GM23248 (cell line): ENCODE data around the gene TMEM187.

Experiments used
- EZH2 ChIP-seq: fragments of 200-600 bp; sonication (generic); IDR thresholded peaks from 2 replicates; pipeline ENCODE4 v1.6.1; 2018; ENCODE audit warnings: antibody characterized with exemption, mild to moderate bottlenecking; ENCODE audit not compliant: insufficient read depth, poor library complexity, severe bottlenecking
- EZH2phosphoT487 ChIP-seq: fragments of 200-600 bp; sonication (generic); IDR thresholded peaks from 2 replicates; pipeline ENCODE4 v1.6.1; 2018; ENCODE audit warnings: antibody characterized with exemption, moderate library complexity, mild to moderate bottlenecking, low read depth; ENCODE audit not compliant: insufficient read depth

- TF ChIP-seq EZH2 (no peak), EZH2phosphoT487 (no peak)
These were observed 44.4 kb upstream of the TMEM187 start for GRCh38 chrX:153927922-153928760.
